ENCODE measurements around the gene C14orf132.

- TF ChIP-seq CTCF (IDR thresholded peaks at IDR 0.05; ENCODE audit: low read length) (no peak), EZH2 (IDR thresholded peaks at IDR 0.05; ENCODE audit: borderline replicate concordance, low read length) (no peak)
These were observed 97.3 kb downstream of the C14orf132 start for GRCh38 chr14:96136371-96137005.
